ENCODE results near the gene H6PD.

The H6PD gene

DNA sequence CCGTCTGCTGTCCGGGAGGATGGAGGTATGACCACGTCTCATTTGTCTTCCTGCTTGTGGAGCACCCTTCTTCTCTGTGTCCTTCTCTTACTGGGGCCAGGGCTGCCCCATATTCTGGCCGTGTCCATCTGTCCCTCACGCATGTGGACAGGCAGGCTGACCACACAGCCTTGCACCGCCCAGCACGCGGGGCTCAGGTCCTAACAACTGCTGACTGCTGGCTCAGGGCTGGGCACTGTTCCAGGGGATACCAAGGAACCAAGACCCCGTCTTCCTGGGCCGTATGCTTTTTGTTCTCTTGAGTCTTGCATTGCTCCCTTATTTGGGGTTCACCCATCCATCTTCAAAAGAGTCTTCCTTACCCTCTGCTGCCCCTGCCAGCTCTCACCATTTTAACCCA lies 40.6 kb downstream of the H6PD start:
- no peak for DNase-seq (ENCODE audit: low read depth in 2 of 3, low spot score in 2 of 3)

DNA sequence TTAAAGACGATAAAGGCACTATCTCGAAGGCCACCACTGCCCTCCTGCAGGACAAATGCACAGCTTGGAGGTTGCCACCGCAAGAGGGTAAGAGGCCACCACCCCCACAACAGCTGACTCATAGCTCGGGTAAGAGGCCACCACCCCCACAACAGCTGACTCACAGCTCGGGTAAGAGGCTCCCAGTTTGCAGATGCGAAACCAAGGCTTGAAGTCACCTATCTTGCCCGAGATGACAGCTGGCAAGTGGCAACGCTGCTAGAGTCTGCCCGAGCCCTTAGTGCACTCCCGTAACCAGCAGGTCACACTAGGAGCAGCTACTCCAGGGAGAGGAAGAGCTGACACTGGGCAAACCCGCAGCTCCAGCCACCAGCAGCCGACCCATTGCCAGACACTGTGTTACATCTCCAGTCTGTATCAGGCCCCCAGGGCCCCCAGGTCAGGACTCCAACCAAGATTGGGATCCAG lies 41.0 kb downstream of the H6PD start:
- peak in 2 of 3 experiments; percentile 42 to 56 for DNase-seq (ENCODE audit: low read depth in 2 of 3, low spot score in 2 of 3)

DNA sequence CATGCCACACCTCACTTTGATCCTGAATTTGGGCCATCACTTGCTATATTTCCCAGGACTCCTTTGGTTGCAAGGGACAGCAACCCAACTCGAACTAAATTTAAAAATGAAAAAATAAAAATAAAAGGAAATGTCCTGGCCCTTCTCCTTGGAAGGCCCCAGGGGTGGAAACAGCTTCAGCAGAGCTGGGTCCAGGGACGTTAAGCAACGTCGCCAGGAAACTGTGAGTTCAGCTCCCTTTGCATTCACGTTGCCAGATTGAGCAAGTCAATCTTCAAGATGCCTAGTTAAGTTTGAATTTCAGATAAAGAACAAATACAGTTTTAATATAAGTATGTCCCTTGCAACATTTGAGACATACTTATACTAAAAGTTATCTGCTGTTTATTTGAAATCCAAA lies 43.5 kb downstream of the H6PD start:
- no peak for DNase-seq (ENCODE audit: low read depth in 2 of 3, low spot score in 2 of 3)

DNA sequence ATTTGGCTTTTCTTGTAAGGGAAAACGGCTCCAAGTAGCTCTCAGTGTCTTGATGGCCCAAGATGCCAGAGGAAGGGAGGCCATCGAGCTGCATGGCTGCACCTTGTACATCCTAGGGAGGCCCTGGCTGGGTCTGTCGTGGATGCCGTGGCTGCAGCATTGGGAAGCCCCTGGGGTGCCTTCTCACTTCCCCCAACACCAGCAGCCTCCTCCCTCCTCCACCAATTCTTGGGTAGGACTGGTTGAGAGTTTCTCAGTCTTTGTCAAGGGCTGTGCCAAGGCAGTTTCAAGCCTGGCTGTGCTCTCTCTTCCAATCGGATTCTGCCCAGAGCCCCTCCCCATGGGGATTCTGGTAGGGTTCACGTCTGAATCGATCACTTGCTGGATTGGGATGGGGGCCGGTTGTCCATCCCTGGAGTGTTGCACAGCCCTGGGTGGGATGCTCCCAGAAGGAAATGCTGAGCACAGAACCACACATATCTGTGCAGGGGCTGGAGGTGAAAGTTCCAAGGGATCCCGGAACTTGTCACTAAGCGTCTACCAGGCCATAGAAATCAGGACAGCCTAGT lies 44.1 kb downstream of the H6PD start:
- DNase-seq (ENCODE audit: low read depth in 2 of 3, low spot score in 2 of 3), result no peak

DNA sequence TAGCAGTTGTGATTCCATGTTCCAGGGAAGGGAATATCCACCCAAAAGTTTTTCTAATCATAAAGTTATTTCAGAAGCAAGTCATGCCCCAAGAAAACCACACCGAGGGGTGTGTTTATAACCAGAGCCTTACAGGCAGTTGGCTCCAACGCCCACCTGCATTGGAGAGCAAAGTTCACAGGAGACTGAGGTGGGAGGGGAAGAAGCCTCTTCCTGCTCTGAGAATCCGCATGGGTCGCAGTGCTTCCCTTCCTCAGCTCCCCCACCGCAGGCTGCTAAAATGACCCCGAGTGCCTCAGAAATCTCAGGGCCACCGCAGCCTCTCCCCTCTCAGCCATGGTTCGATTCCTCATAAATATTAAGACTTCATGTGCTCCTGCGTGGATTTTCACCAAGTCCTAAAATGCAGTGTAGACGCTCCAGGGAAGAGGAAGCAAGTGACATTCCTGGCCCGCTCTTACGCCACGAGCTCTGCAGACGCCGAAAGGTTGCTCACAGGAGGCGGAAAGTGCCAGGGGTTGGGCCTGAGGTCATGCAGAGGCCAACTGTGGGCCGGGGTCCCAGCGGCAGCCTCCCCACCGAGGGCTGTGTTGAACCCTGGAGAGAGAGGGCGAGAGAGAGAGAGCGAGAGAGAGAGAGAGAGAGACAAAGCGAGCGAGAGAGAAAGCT lies 44.7 kb downstream of the H6PD start:
- no peak for DNase-seq (ENCODE audit: low read depth in 2 of 3, low spot score in 2 of 3)

DNA sequence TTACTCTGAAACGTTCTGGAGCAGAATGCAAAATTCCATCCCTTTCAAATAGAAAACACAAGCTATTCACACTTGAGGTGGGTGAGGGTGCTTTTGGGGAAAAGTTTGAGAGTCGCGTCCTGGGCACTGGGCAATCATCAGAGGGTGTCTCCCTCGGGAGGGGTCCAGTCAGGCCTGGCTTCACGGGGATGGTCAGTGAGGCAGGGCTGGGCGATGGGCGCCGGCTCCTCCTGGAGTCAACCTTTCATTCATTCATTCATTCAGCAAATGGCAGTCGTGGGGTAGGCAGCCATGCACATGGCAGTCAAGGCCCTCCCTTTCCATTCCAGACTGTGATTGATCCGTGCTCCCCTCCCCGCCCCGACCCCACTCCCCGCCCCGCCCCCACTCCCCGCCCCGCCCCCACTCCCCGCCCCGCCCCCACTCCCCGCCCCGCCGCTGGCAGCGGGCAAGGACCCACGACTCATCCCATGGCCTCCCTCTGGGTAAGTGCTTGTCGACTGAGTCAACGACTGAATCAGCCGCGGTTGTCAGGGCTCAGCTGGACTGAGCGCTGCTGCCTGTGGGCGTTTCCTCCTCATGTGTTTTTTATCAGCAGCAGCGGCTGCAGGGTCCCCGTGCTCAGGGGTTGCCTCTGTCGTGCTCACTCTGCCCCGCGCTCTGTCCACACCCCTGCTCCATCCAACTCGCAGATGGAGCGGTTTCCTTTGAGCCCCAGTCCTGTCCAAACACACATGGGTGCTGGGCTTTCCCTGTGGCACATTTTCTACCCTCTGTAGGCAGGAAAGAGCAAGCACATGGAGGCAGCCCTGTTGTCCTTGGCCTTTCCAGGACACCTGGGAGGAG lies 45.7 kb downstream of the H6PD start:
- peak in 2 of 3 experiments; percentile 23 to 61 for DNase-seq (ENCODE audit: low read depth in 2 of 3, low spot score in 2 of 3)

DNA sequence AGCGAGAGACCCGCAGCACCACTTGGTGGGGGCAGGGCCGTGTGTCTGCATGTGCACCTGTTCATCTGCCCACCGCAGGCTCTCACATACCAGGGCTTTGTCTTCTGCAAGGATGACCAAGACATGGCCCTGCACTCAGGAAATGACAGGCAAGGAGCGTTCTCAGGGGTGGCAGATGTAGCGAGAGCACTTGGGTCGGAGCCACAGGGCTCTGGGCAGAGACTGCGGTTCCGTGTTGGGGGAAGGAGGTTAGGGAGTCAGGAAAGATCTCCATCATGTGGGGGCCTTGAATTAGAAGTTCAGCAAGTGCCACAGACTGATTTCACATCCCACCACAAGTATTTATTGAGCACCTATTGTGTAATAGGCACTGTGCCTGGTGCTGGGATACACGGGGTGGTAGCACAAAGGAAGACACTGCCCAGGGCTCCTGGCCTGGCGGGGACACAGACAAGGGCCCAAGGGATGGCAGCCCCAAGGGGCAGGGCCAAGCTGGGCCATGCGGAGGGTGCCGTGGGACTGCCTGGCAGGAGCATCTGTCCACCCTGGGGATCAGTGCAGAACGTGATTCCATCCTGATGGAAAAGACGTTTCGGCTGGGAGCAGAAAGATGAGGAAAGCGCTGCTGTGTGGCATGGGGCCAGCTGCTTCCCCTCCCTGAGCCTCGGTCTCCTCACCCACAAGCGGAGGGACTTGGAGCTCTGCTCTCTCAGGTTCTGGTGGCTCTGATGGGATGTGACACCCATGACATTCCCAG lies 46.7 kb downstream of the H6PD start:
- no peak for DNase-seq (ENCODE audit: low read depth in 2 of 3, low spot score in 2 of 3)

DNA sequence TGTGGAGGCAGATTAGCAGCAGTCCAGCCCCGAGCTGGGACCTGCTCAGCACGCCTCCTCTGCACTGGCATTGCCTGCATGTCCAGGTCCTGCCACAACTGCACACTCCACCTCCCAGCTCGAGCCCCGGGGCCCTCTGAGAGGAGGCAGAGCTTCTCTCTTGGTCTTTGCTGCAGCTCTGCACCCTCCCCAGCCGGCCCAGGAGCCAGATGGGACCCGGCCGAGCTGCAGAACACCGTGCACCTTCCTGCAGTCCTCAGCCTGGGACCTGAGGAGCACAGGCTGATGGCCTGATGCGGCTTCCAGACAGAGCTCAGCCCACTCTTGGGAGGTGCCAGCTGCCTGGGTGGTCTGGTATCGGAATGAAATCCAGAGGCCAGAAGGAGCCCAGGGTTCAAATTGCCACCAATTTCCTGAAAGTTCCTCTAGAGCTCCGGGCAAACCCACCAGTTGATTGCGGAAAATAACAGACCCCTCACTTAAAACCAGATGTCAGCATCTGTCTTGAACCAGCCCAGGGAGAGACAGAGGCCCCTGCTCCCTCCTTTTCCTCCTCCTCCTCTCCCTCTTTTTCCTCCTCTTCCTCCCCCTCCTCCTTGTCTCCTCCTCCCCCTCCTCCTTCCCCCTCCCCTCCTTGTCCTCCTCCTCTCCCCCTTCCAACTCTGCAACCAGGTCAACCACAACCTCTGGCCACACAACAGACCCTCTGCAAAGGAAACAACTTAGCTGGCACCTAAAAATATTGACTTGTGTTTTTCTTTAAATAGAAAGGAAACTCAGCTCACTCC lies 47.5 kb downstream of the H6PD start:
- no peak for DNase-seq (ENCODE audit: low read depth in 2 of 3, low spot score in 2 of 3)

DNA sequence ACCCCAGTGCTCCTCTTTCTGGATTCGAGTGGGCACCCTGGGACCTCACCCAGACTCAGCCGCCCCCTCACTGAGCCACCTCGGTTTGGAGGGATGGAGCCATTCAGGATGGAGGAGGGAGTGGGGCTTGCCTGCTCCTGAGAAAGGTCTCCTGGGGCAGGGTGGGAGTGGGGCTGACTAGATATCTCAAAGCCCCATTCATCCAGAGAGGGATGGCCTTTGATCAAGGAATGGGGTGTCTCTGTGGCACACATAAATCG lies 48.1 kb downstream of the H6PD start:
- no peak for DNase-seq (ENCODE audit: low read depth in 2 of 3, low spot score in 2 of 3)

DNA sequence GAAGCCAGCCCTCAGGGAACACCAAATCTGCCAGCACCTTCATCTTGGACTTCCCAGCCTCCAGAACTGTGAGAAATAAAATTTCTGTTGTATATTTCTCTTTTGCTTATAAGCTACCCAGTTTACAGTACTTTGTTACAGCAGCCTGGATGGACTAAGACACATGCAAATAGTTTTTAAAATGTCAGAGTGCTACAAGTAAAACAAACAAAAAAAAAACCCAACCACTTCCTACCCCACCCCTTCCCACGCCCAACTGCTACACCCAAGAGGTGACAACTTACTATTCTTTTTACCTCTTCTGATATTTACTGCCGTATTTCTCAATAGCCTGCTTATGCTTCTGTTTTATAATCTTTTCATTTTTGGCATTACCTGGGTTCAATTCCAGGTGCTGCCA lies 49.5 kb downstream of the H6PD start:
- DNase-seq (ENCODE audit: low read depth in 2 of 3, low spot score in 2 of 3), result no peak

DNA sequence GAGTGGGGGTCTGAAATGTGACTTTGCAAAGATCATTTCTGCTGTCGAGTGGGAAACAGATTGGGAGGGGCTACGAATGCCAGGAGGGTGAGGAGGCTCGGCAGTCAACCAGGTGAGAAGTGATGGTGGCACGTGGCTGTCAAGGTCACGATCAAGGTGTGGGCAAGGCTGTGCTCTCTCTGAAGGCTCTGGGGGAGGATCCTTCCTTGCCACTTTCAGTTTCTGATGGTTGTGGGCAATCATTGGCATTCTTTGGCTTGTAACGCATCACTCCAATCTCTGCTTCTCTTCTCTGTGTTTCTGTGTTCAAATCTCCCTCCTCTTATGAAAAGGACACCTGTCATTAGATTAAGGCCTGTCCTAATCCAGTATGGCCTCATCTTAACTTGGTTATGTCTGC lies 52.0 kb downstream of the H6PD start:
- DNase-seq (ENCODE audit: low read depth in 2 of 3, low spot score in 2 of 3), result no peak

DNA sequence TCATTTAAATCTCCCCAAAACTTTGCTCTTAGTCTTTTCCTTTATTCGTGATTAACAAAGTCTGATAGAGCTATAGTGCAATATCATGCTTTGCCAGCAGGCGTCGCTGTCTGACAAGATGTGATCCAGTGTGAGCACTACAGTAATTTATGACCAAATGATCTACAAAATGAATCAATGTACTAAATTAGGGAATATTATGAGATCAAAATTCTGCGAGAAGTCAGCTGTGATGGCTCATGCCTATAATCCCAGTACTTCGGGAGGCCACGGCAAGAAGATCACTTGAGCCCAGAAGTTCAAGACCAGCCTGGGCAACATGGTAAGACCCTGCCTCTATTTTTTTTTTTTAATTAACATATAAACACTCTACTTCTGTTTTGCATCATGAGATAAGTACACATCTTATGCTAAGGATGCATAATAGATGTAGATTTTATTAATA lies 54.5 kb downstream of the H6PD start:
- DNase-seq (ENCODE audit: low read depth in 2 of 3, low spot score in 2 of 3), result peak; percentile 49 to 94 (median 80)

DNA sequence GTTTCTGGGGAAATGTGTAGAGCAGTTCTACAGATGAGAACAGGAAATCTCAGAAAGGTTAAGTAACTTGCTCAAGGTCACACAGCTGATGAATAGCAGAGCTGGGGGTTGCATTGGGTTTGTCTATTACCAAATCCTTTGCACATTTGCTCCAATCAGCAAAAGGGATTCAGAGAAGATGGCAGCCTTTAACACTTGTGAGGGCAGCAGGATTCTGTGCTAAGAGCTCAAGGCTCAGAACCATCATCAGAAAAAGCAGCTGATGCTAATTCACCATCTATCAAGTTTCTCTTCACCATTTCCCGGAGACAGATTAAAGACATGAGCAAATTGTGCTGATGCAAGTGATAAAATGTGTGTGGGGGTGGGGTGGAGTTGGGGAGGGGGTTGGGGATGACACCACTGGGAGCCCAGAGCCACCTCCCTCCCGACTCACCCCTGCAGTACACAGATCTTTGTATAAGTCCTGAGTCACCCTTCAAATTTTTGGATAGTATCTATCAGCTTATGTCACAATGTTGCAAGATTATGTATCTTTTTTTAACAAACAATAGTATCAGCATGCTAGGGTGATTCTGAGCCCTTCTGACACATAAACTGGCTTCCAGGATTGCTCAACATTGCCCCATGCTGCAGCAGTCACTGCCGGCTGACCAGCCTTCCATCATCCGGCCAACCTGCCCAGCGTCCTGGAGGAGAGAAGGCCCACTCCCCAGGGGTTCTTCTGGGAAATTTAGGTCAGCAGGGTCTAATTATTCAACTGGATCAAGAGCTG lies 55.3 kb downstream of the H6PD start:
- no peak for DNase-seq (ENCODE audit: low read depth in 2 of 3, low spot score in 2 of 3)

DNA sequence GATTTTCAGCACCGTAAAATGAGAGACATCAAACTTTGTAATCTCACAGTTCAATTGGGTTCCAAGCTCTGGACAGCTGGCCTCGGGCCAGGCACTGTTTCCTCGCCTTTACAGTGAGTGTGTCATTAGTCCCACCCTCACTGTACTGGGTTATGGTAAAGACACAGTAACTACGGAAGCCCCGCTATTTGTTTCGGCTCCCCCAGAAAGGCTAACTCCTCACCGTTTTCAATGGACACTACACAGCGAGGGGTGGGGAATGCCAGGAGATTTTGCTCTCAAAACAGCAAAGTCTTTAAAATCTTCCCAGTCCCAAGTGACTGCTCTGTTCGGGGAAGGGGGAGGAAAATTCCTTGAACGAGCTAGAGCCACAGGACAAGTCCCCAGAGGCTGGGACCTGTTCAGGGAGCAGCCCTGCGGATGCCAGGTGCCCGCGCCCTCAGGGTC lies 57.4 kb downstream of the H6PD start:
- DNase-seq (ENCODE audit: low read depth in 2 of 3, low spot score in 2 of 3), result no peak

DNA sequence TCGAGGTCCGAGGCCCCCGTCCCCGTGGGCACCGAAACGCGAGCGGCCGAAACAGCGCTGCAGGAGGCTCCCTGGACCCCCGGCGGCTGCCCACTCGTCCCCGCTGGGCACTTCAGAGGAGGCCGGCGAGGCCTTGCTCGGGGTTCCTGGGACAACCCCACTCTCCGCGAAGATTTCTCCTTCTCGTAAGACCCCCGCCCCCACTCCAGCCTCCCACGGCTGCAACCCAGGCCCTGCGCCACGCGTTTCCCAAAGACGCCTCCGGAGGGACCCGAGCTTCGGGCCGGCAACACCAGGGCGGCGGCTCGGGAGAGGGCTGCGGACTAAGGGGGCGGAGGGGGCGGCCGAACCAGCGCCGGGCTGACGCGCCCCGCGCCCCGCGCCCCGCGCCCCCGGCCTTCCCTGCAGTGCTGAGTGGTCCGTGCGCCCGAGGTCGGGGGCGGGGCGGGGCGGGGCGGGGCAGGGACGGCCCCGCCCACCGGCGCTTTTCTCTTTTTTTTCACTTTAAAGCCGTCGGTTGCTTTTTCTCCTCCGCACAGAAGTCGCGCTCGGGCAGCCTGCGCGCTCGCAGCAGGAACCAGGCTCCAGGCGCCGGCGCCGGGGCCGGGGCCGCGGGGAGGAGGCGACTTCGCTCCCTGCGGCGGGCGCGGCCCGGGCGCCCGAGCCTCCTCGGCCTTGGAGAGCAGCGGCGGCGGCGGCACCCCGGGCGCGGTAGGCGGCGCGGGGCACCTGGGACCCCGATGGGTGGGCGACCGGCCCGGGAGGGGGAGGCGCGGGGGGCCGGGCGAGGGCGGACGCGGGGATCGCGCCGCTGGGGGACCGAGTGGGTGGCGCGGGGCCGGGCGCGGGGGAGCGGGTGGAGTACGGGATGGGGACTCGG lies 58.0 kb downstream of the H6PD start, which contains the start of gene SPSB1:
Gene SPSB1 (plus strand): TSS at position 534 of the 880 bp plus-strand sequence. CDS start 62,998 bp downstream, outside the sequence.
- DNase-seq (ENCODE audit: low read depth in 2 of 3, low spot score in 2 of 3), result peak in 1 of 3 experiments; percentile 24

DNA sequence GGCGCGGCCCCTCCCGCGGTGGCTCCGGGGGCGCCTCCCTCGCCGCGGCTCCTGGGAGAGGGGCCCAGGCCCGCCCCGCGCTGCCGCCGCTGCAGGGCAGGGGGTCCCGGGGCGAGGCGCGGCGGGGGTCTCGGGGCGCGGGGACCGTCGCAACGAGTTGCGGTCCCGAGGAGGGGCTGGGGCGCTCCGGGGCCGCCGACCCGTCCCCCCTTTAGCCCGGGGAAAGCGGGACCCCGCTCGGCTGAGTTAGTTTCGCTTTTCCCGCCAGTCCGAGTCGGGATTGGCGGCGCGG lies 58.6 kb downstream of the H6PD start:
- no peak for DNase-seq (ENCODE audit: low read depth in 2 of 3, low spot score in 2 of 3)

DNA sequence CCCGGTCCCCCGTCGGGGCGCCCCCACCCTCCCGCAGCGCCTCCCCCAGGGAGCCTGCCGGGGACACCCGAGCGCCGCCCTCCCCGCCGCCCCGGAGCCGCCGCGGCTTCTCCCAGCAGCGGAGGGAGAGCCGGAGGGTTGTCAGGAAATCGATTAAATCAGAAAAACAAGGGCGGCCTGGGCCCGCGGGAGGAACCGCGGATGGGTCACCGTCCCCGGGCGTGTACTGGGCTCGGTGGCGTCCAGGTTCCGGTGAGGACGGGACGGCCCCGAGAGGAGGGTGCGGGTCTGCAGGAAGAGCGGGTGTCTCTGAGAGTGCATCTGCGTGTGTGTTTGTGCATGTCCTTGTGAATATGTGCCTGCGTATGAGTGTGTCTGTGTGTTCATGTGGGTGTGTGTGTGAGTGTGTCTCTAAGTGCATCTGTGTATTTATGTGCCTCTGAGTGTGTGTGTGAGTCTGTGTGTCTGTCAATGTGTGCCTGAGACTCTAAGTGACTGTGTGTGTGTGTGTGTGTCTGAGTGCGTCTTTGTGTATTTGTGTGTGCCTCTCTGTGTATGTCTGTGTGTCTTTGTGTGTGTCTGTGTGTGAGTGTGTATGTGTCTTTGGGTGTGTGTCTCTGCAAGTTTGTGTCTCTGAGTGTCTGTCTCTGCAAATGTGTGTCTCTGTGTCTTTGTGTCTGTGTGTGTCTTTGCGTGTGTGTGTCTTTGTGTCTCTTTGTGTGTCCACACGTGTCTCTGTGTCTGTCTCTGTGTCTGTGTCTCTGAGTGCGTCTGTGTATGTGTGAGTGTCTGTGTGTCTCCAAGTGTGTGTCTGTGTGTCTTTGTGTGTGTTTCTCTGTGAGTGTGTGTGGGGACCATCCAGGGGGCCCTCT lies 59.2 kb downstream of the H6PD start:
- DNase-seq (ENCODE audit: low read depth in 2 of 3, low spot score in 2 of 3), result peak in 1 of 3 experiments; percentile 9

DNA sequence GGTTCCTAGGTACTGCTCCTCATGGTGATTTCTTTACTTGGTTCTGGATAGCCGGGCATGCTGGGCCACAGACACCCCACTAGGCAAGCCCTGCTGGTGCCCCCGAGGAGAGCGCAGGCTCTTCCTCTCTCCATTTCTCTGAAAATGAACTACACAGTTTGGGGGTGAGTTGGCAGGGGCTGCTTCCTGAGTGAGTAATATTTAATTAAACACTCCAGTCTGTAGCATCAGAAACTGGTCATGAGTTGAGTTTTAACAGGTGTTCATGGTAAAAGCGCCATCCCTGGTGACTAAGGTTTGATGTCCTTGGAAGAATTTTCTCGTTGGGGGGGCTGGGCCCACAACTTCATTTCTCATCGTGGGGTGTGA lies 59.8 kb downstream of the H6PD start:
- DNase-seq (ENCODE audit: low read depth in 2 of 3, low spot score in 2 of 3), result no peak

Measured in activated CD8-positive, alpha-beta memory T cell treated with anti-CD3 and anti-CD28 coated beads for 48 hours (primary cell).